Suppressor macrophage (primary cell): ENCODE measurements around the gene PIEZO2.
A peak's percentile ranks its signal among the peaks of the same experiment; 100 is the strongest.

Source experiments
- DNase-seq, 4 experiments: peaks; one replicate each; pipeline ENCODE4 v3.0.0-alpha.2; 2020 to 2022

The PIEZO2 gene

DNA sequence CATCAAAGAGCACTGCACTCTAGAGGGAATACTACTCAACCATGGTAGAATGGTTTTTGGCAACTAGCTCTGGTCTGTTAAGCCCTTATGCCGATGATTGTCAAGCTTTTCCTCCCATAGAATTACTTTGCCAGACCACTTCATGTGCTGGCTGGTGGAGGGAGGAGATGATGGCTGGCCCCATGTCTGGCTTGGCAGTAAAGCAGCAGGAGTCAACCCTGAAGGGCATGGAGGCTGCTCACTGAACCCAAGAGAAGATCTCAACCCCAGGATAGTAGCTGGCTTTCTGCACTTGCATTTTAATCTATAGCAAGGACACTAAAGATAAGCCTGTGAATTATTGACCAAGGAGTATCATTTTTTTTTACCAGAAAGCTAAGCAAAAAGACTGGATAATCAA, 309.9 kb downstream of the PIEZO2 start:
- no peak for DNase-seq

DNA sequence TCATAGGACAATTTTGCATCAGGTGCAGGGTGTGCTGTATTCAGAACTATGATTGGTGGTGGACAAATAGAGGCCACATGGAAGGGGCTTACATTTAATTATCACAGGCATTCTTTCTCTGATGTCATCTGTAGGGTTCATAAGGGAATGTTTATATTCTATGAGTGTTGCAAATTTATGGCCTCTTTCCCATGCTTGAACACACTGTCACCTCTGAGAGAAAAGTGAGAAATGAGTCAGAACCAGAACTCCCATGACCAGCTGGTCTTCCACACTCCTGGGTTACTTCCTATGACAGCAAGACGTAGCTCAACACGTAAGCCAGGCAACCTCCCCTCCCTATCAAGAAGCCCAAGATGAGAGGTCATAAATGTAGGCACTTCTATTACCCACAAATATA, 310.8 kb downstream of the PIEZO2 start:
- no peak for DNase-seq

DNA sequence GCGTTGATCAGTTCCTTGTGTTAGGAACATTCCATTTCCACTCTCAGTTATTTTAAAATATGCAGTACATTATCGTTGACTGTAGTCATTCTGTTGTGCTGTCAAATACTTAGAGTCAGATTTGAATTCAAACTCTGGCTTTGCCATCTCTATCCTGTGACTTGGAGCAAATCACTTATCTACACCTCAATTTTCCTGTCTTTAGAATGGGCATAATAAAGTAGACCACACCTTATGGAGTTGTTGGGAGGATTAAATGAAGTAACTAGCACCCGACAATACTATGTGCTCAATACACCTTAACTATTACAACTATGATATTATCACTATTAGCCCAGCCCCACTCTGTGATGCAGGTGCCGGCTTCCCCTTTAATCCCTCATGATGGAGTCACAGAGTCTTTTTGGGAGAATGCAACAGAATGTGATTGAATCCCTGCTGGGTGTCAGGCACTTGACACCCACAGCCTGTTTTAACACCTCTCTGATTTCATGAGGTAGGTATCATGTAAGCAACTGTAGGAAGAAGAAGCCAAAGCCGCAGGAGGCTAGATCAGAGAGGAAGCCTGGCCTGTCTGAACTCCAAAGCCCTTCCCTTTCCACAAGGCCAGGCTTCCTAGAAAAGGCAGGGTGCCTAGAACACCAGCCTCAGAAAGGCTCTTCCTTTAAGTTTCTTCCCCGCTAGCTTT, 315.1 kb downstream of the PIEZO2 start:
- no peak for DNase-seq

DNA sequence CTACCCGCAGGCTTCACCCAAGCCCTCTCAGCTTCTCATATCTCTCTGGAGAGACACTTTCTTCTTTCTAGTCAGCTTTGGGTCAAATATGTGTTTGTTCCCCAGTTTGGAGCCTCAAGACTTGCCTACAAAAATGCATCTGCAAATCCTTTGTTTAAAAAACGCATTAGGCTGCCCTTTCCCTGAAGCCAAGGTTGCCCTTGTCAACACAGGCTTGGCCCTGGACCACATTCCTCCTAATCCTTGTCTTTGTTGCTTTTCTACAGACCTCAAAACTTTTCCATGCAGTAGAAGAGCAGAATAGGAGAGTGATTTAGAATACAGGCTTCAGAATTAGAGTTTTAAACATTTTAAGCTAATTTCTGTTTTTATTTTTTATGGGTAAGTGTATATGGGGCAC, 315.7 kb downstream of the PIEZO2 start:
- no peak for DNase-seq

DNA sequence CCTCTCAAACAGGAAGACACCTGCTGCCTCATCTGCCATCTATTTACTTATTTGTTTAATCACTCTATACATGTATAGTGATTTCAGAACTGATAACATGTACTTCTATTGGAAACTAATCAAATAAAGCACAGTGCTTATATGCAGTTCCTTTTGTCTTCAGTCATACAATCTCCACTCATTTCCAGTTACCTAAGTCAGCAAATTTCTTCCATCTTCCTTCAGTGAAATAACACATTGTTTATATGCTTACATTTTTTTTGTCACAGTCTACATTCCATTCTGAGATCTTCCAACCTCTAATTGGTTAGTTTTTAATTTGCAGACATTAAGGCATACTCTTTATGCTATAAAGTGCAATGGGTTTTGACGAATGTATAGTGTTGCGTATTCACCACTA, 323.0 kb downstream of the PIEZO2 start:
- DNase-seq = no peak

- no peak for DNase-seq
Observed at GRCh38 chr18:10822456-10822855, 326.9 kb downstream of the PIEZO2 start.

DNA sequence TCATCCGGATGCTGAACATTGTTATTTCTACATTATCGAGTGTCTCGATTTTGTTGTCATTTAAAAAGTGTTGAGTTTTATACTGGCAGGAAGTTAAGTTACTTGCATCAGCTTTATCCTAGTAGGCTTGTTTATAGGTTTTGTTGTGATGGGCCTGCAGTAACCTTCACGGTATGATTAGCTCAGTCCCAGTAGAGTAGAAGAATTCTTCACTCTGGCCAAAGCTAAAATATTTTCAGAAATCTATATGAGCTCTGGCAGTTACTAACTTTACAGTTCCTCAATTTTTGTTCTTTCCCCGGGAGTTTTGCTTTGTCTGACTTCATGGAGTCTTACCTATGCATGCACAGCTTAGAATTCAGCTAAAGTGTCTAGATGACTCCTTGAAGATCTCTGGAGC, 328.7 kb downstream of the PIEZO2 start:
- no peak for DNase-seq

DNA sequence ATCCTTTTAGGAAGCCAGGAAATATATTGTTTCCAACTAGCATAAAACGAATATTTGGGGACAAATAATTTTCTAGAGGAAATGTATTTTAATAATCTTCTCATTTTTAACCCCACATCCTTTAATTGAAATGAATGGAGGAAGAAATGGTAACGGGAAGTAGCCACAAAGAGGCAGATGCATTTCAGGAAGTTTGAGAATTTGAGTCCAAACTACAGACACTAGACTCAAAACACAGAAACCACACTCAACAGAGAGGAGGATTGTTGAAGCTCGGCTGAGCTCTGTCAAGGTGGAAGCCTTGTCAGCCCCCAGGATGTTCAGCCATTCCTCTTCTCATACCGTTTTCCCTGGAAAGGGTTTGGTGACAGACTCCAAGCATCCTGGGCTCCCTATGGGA, 335.0 kb downstream of the PIEZO2 start:
- peak in 3 of 4 experiments; percentile 17 to 55 (median 33) for DNase-seq

DNA sequence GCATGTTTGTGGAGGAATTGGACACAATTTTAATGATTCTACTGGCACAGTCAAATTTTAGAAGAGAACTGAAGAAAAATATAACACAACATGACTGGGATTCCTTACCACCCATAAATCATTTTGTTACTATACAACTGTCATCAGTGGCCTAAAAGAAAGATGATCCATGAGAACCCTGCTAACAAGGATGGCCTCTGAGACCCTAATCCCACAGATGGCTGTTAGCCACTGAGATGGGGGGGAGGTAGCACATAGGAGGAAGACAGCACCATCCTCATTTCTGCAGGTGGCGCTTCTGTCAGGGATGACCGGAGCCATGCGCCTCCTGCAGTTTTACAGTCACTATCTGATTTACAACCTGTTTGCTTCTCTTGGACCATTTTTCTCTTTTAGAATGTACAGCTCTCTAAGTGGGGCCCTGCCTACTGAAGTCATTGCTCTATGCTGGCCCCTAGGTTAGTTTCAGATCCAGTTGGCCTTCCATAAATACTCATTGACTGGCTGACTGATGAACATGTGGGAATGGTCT, 343.7 kb downstream of the PIEZO2 start:
- no peak for DNase-seq

- DNase-seq = no peak
Observed at GRCh38 chr18:10804126-10804525, 345.2 kb downstream of the PIEZO2 start.

DNA sequence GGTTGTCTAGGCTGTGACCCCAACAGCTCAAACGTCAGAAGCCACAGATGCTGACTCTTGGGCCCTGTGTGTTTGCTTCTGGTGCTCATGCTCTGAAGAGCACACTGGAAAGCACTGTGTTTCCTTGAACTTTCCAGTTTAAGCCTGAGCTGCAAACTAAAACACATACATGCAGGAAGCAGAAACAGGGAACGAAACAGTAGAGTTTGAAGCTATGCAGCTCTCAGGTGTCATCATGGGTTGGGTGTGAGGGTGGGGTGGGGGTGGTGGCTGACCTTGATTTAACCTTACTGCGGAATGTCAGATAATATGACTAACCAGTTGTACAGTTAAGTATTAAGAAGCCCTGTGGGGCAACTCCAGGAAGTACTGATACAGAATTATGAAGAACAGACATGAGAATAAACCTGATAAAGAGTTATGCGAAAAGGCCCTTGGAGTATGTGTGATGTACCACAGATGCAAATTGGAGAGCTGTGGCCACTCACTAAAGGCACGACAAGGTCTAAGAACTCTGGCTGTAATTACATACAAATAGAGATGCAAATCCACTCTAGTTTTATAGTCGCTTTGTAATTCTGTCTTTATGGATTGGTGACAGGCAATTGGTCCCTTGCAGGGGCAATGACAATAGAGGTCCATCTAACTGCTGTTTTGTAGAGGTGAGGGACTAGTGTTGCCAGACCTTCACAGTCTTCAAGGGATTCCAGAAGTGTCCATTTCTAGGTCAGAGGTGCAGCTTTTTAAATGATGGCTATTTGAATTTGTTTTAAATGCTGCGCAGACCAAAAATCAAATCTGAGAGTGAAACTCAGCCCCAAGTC, 350.4 kb downstream of the PIEZO2 start:
- no peak for DNase-seq

GRCh38 chr18:10797896-10798295, 351.5 kb downstream of the PIEZO2 start:
- no peak for DNase-seq

DNA sequence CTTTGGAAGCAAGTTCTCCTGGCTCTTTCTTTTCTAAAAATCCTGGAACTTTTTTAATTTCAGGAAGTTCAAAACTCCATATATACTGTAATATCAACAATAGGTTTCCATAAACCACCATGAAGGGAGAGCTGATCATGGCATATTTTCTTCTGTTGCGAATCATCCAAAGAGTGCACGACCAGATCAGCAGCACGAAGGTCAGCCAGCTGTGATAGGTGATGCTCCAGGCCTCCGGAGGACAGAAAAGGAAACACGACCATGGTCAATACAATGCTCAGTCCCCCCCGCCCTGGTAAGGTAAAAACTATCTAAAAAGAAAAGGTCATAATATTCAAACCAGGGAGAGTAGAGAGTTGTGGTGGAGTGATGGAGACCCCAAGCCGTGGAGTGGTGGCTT, 354.6 kb downstream of the PIEZO2 start:
- DNase-seq = no peak

DNA sequence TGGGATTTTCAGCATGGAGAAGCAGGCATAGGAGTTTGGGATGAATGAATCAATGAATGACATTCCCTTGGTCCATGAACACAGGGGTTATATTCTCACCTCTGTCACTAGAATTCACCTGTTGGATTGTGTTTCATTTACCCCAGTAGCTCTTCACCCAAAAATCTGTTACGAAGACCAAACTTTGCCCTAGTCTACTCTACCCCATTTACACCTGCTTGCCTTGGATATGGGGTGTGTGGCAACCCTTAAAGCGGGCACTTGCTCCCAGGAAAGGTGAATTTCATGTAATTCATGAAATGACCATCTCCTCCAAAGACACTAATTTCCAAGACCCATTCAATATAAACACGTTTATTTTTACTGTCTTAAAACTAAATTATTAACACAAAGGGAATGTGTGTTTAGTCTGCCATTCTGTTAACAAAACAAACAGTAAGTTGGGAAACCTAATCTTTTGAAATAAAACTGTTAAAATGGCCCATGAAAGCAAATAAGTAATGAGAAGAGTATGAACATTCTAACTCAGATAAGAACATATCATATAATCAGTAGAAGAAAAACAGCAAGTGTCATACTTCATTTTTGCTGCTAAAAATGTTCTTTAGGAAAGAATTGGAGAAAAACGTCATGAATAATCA, 355.5 kb downstream of the PIEZO2 start:
- DNase-seq = no peak

DNA sequence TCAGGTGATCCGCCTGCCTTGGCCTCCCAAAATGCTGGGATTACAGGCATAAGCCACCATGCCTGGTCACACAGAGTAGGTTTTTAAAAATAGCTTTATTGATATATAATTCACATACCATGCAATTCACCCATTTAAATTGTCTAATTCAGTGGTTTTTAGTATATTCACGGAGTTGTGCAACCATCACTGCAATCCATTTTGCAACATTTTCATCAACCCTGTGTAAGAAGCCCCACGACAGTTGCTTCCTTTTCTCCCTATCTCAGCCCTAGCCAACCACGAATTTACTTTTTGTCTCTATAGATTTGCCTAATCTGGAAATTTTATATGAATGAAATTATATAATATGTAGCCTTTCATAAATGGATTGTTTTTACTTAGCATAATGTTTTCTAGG, 357.2 kb downstream of the PIEZO2 start:
- peak; percentile 46 to 80 (median 68) for DNase-seq

DNA sequence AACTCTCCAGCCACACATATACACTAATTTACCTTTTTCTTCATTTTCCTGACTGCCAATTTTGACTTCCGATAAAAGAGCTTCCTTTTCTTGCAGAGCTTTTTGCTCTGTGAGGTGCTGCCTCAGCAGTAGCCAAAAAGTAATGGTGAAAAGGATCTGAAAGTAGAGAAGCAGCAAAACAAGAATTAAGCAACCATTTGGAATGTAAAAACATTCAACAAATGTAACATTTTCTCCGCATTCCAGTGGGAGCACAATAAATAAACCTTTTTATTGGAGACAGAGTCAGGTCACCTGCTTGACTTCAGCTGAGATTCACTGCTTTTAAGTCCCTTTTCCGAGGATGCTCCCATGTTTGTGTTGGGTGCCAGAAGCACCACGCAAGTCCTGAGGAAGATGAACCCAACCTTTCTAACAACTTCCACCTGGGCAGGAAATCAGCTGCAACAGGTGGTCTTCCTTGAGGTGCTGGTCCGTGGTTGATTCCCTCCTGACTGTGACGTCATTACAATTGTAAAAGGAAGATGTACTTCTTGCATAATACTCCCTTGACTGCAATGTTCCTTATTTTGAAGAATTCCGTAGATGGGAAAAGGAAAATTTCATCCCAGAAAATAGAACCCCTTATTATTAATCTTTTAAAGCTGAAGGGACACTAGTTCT, 358.1 kb downstream of the PIEZO2 start:
- DNase-seq = peak; percentile 16 to 66 (median 51)

DNA sequence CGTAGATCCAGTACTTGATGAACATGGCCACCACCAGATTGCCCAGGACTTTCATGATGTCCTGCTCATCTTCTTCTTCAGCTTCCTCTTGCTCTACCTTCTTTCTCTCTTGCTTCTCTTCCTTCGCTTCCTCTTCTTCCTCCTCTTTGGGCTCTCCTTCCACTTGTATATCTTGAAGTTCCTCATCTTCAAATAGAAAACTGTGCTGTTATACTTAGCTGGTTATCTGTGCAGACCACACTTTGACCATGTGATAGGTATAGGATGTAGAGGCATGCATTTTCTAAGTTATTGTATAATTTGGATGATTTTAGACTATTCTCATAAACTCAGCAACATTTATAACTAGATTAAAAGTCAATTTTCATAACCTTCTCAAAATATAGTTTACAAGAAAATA, 360.2 kb downstream of the PIEZO2 start:
- DNase-seq = peak in 1 of 4 experiments; percentile 17

DNA sequence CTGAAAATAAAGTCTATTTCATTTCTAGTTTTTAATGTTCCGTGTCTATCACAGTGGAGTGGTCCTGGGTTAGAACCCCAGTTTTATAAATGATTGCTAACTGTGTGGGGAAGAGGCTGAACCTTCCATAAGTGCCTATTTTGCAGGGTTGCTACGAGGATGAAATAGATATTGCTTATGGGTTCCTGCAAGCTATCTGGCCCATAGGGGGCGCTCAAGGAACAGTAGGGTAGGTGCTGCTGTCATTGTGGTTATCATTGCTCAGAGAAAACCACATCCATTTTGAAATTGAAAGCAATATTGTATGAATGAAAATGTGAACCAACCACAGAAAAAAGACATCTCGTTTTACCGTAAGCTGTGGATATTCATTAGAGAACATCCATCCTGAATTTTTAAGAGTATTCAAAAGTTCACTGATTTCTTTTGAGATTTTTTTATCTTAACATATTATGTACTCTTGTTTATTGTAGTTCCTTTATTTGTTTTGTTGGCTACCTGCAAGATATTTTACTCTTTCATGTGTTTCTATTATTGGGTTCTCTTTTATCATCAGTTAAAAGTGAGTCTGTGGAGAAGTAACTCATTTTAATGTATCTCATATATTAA, 362.0 kb downstream of the PIEZO2 start:
- peak; percentile 94 to 97 (median 95) for DNase-seq

- DNase-seq = no peak
Observed at GRCh38 chr18:10785798-10786197, 363.6 kb downstream of the PIEZO2 start.

DNA sequence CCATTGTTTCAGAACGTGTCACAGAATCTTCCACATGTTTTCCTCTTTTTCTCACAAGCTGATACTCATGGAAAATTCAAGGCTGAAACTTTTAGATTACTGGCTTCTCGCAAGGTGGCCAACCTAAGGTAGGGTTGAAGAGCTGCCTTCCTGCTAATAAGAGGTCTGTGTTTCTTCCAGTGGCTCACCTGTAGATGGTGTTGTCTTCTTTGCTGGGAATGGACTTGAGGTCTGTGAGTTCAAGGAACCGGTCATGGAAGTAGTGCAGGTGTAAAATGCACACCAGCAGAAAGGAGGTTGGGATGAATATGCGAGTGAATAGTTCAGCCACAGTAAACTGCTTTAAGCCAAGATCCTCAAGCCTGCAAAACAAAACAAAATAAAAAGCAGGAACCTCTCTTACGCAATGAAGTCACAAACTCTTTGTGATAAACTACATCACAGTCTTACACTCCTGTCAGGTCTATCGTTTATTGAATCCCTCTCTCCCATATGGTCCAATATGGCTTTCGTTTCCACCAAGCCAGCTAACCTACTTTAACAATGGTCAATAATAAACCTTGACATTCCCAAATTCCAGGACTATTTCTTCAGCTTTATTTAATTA, 364.7 kb downstream of the PIEZO2 start:
- DNase-seq = peak in 1 of 4 experiments; percentile 14

DNA sequence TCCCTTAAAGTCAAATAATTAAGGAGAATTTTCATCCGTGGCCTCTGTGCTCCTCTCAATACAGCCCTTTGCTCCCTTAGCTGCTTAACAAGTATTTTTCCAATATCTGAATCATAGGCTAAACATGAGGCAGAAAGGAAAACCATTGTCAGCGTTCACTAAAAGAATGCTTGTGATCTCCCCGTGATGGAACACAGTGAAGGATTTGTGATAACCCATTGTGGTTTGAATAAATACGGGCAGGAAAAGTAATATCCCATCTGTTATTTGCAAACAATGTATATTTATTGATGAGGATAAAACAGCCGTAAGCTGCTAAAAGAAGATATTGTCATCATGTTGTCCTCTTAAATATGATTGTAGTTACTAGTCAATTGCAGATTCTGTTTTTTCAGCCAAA, 365.4 kb downstream of the PIEZO2 start:
- DNase-seq = no peak

GRCh38 chr18:10776493-10776892, 372.9 kb downstream of the PIEZO2 start:
- DNase-seq = no peak
